ENCODE data around the gene ZMIZ1.

ZMIZ1 gene

GRCh38 chr10:79068562-79069324, at the start of gene ZMIZ1:
Gene ZMIZ1, plus strand, starts transcription at chr10:79068966. Its CDS starts 132,667 bp downstream, at chr10:79201633.
- peak within 1 kb of the TSS; percentile 90 for H3K27ac ChIP-seq
- DNase-seq (ENCODE audit: low read depth, low spot score), result peak; percentile 66

DNA sequence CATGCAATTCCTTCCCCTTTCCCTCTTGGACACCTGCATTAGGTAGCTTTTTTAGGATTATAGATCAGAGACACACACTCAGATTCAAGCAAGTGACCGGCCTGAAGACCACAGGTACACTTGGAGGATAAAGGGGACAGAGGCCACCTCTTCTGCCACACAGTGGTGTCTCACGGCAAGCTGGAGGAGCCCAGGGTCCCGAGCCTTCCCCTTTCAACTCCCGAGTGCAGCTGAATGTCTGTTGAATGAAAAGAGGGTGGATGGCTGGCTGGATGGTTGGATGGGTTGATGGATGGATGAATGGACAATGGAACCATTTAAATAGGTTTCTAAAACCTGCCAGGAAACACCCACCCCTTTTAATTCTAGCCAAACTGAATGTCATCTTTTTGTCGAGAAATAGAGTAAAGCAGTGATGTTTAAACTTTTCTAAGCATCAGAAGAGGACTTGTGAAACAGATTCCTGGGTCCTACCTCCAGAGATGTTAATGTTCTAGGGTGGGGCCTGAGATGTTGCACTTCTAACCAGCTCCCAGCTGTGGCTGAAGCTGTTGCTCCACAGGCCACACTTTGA, 49.2 kb upstream of the ZMIZ1 start:
- DNase-seq (ENCODE audit: low read depth, low spot score), result no peak
- H3K27ac ChIP-seq, result no peak overlapping the region

DNA sequence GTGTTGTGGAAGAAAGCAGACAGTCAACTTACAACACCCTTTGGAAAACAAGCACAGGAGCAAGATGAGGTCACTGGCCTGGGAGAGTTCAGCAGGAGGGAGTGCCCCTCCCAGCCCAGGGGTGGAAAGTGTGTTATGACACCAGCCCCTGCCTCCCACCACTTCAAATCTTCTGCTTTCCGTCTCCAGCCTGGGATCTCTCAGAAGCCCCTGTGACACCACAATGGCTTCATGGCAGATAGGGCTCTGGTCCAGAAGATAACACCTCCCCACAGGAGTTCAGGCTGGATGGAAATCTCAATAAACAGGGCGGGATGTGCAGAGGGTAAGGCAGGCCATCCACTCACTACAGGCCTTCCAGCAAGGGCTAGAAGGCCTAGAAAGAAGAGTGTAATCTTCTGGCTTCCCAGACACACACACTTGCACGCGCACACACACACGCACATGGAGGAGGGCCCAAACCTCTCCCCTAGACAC, 48.7 kb upstream of the ZMIZ1 start:
- DNase-seq (ENCODE audit: low read depth, low spot score), result no peak
- H3K27ac ChIP-seq, result no peak overlapping the region

GRCh38 chr10:79020605-79021004, 48.2 kb upstream of the ZMIZ1 start:
- no peak for DNase-seq (ENCODE audit: low read depth, low spot score)
- H3K27ac ChIP-seq, result no peak overlapping the region

DNA sequence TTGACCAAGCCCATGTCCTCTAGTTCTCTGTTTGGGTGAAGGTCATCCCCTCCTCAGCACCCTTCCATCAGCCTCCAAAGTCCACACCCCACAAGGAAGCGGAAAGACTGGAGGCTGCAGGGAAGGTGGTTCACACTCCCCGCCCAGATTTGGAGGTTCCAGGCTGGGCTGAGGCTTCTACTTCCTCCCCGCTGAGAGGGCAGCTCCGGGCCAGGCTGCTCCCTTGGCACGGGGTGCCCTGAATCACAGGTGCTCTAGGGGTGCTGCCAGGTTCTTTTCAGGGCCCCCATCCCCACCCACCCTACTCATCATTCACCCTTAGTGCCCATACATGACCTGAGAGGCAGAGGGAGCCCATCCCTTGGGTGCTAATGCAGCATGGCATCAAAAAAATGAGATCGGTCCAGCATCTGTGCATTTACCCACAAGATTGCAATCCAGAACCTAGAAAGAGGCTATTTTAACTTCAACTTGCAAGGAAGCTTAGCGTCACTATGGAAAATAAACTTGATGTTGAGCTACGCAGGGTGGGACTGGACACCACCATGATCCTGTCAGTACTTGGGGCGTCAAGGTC, 47.3 kb upstream of the ZMIZ1 start:
- H3K27ac ChIP-seq, result no peak overlapping the region
- DNase-seq (ENCODE audit: low read depth, low spot score), result no peak

DNA sequence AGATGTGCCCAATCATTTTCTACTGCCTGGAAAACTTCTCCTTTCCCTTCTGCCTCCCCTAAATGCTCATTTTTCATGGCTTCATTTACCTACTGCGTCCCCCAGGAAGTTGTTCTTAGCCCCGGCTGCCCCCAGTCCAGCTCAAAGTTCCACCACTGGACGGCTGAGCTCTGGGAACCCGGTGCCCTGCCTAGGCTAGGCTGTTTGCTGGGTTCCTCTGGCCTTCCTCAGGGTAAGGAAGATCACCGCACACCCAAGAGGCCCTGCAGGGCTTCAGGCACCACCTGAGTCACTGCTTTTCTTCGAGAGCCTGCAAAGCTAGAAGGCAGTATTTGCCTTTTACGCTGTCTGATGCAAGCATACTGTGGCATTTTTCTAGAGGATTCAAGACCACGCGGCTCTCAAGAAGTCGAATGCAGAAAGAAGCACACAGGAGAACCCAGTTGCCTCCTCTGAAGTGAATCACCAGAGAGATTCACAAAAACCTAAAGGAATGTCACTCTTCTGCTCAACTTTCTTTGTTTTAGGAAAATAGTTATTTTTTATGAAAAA, 46.7 kb upstream of the ZMIZ1 start:
- DNase-seq (ENCODE audit: low read depth, low spot score), result no peak
- no peak overlapping the region for H3K27ac ChIP-seq

GRCh38 chr10:79022565-79023230, 46.1 kb upstream of the ZMIZ1 start:
- no peak for DNase-seq (ENCODE audit: low read depth, low spot score)
- H3K27ac ChIP-seq, result no peak overlapping the region

- no peak for DNase-seq (ENCODE audit: low read depth, low spot score)
These were observed 45.3 kb upstream of the ZMIZ1 start for GRCh38 chr10:79023240-79024162.

DNA sequence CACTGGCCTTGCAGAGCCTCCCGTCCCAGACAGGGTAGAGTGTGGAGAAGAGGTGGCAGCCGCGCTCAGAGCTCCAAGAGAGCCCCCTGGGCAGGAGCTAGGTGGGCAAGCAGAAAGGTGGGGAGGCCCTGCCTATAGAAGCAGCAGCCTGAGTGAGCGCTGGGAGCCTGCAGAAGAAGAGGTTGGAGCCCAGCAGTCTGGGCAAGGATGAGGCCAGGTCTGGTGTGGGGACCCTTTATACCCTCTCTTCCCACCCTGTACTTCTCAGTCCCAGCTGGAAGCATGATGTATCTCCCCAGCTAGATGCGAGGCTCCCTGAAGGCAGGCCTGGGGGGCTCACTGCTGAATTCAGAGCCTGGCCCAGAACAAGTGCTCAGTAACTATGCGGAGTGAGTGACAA, 44.5 kb upstream of the ZMIZ1 start:
- H3K27ac ChIP-seq, result no peak overlapping the region
- no peak for DNase-seq (ENCODE audit: low read depth, low spot score)

More at GRCh38 chr10:79023240-79024162, 45.3 kb upstream of the ZMIZ1 start:
- no peak overlapping the region for H3K27ac ChIP-seq

GRCh38 chr10:79024720-79025198, 44.0 kb upstream of the ZMIZ1 start:
- no peak overlapping the region for H3K27ac ChIP-seq
- no peak for DNase-seq (ENCODE audit: low read depth, low spot score)

GRCh38 chr10:79025199-79025832, 43.5 kb upstream of the ZMIZ1 start:
- H3K27ac ChIP-seq, result no peak overlapping the region
- DNase-seq (ENCODE audit: low read depth, low spot score), result no peak

DNA sequence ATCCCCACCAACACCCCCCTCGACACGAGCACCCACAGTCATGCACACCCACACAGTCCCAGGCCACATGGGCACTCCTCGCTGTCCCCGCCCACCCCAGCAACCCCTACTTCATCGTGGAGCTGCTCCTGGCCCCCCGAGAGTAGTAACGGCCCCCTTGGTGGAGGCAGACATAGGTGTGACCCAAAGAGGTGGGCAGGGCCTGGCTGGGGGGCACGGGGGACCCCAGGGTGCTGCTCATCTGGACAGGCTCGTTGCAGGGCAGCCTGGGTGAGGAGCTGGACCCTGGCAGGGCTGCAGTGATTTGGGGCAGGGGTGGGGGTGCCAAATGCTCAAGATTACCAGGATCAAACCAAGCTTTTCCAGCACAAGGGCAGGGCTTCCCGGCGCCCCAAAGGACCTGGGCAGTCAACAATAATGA, 42.4 kb upstream of the ZMIZ1 start:
- DNase-seq (ENCODE audit: low read depth, low spot score), result no peak
- H3K27ac ChIP-seq, result no peak overlapping the region

- DNase-seq (ENCODE audit: low read depth, low spot score), result no peak
- no peak overlapping the region for H3K27ac ChIP-seq
These were observed 42.0 kb upstream of the ZMIZ1 start for GRCh38 chr10:79026806-79027146.

DNA sequence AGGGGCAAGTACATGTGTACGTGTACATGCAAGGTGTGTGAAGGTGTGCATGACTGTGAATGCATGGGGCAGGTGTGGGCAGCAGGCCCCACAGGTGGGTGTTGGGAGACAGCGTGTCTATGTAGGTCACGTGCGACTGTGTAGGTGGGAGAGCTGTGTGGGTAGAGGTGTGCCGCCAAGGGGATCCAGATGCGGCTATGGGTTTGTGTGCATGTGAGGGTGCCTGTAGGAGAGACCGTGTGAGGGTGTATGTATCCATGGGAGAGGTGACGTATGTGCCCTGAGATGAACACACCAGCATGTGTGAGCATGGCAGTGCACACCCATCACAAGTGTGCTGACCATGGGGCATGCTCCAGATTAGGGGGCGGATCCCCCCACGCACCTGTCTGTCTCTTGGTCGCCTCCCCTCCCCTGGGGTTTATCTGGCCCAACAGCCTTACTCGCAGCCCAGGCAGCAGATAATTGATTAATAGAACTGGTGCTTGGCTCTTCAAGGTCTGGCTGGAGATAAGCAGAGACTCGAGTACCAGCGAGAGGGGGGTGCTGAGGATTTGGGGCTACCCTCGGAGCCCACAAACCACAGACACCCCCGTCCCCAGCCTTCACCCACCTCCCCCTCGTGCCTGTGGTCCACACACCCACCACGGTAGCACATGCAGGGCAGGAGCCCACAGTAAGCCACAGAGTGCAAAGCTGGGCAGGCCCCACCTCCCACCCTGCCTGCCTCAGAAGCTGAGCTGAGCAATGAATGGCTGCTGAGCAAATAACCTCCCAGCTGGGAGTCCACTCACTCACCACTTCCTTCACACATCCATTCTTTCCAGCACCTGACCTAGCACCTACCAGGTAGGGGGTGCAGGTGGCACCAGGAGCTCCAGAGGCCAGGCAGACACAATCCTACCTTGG, 41.4 kb upstream of the ZMIZ1 start:
- H3K27ac ChIP-seq, result no peak overlapping the region
- DNase-seq (ENCODE audit: low read depth, low spot score), result no peak

GRCh38 chr10:79028056-79028430, 40.7 kb upstream of the ZMIZ1 start:
- no peak for DNase-seq (ENCODE audit: low read depth, low spot score)
- H3K27ac ChIP-seq, result no peak overlapping the region

GRCh38 chr10:79028451-79029010, 40.2 kb upstream of the ZMIZ1 start:
- H3K27ac ChIP-seq, result no peak overlapping the region
- no peak for DNase-seq (ENCODE audit: low read depth, low spot score)

DNA sequence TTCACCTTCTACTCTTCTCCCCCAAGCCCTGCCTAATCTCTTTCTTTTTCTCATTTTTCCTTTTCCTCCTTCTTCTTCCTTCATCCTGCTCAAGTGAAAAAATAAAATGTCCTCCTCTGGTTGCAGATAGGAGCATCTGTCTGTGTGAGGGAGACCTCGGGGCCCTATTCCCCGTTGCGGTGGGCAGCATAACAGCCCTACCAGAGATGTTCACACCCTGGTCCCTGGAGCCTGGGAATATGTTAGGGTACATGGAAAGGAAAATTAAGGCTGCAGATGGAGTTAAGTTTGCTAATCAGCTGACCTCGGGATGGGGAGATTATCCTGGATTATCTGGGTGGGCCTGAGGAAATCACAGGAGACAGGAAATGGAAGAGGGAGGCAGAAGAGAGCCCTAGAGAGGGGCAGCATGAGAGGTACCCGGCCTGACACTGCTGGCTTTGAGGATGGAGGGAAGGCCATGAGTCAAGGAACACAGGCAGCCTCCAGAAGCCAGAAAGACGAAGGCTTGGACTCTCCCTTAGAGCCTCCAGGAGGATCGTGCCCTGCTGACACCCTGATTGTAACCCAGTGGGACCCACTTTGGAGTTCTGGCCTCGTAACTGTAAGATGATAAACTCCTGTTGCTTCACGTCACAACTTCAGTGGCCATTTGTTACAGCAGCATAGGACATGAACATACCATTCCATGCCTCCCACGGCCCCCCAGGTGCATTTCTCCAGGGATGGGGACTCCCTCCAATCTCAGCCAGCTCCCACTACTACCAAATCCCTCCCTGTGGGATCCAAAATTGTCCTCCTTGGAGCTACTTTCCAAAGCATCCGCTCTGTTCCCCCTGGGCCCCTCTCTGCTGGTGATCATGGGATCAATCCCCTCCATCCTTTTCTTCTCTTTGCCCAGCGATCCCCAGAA, 39.0 kb upstream of the ZMIZ1 start:
- no peak for DNase-seq (ENCODE audit: low read depth, low spot score)
- no peak overlapping the region for H3K27ac ChIP-seq
